Testis (tissue), 3 donors: ENCODE measurements around the gene ST6GALNAC5. TPM values are rescaled to one million over a fixed set of nuclear protein-coding genes. Genes with fewer than 3 reads are reported as not detected.
"Not testable (repeated sequence)": the region's sequence is repeated elsewhere in the genome, so short reads cannot be mapped to it uniquely, and the experiment has no call there.

Experiments used
- DNase-seq: peaks from one replicate; pipeline ENCODE4 v3.0.0-alpha.2; 2019
- H3K27ac ChIP-seq, 2 donors: fragments of 200-600 bp; sonication (generic); one replicate each; pipeline ENCODE4 v1.5.1; 2019
- H3K27me3 ChIP-seq: fragments of 200-600 bp; sonication (generic); one replicate; pipeline ENCODE4 v1.5.1; 2019
- H3K36me3 ChIP-seq: fragments of 200-600 bp; sonication (generic); one replicate; pipeline ENCODE4 v1.5.1; 2017; ENCODE audit warnings: low read depth; ENCODE audit errors: missing control alignments
- H3K4me1 ChIP-seq: fragments of 200-600 bp; sonication (generic); one replicate; pipeline ENCODE4 v1.5.1; 2019
- H3K4me3 ChIP-seq, 2 donors: fragments of 200-600 bp; sonication (generic); one replicate each; pipeline ENCODE4 v1.5.1; 2017 to 2019
- H3K9me3 ChIP-seq: fragments of 200-600 bp; sonication (generic); one replicate; pipeline ENCODE4 v1.5.1; 2017
- CTCF ChIP-seq, 3 experiments: fragments of 450-650 bp in 2 of 3; fragments of 200-600 bp in 1 of 3; sonication (generic) in 1 of 3; IDR thresholded peaks; one replicate each; pipeline ENCODE4 v1.5.1; 2016 to 2019; ENCODE audit warnings: antibody characterized with exemption in 3 of 3, mild to moderate bottlenecking in 2 of 3, moderate library complexity in 1 of 3
- POLR2A ChIP-seq: fragments of 450-650 bp; IDR thresholded peaks from one replicate; pipeline ENCODE4 v1.6.1; 2017; ENCODE audit warnings: antibody characterized with exemption, mild to moderate bottlenecking, moderate library complexity
- WGBS, 2 donors: methylation state at CpG; one replicate each; pipeline ENCODE4 v1.1.5; 2018; 5-methylcytosine and 5-hydroxymethylcytosine counted together
- intact Hi-C: fragments of 100-400 bp; cut with DNase I; formaldehyde crosslinking; loops from one replicate; pipeline ENCODE4 v1.15.1; 2023; ENCODE audit warnings: low total_unique reads
- polyA plus RNA-seq: library from polyadenylated mRNA; stranded (reverse); fragments of 350-450 nt; fragmentation: Illumina TruSeq; extraction: RNeasy Lipid Tissue Mini Kit (QIAGEN cat#74804); gene quantifications from one replicate; pipeline ENCODE4 v1.2.3, GENCODE V29; 2014; ENCODE audit warnings: low read depth, low replicate concordance; ENCODE audit not compliant: insufficient read depth
- total RNA-seq, 2 donors: library from RNA; depleted of rRNA; stranded (reverse); fragments of >200 nt; gene quantifications; one replicate each; pipeline ENCODE4 v1.2.3, GENCODE V29; 2016

ST6GALNAC5 gene
- total and polyA plus RNA-seq, 3 donors from 2014 or later: 3.1 to 26.6 (median 11.1) TPM

GRCh38 chr1:76870037-76870436 is 2.8 kb downstream of the ST6GALNAC5 start:
- 86 to 91% methylated on average over 2 of the region's 2 CpGs for WGBS, 2 donors
- H3K36me3 ChIP-seq: no peaks in the 10 kb centered on the region
- intact Hi-C loops: no loop called here
- no peak for DNase-seq
- H3K4me1 ChIP-seq: no peaks in the 10 kb centered on the region
- no peak overlapping the region for H3K4me3 ChIP-seq
- no peaks in the 10 kb centered on the region for H3K9me3 ChIP-seq
- no peak for TF ChIP-seq POLR2A
- no peak for TF ChIP-seq CTCF (IDR thresholded peaks at IDR 0.05)
- no peak overlapping the region for H3K27ac ChIP-seq
- no peaks in the 10 kb centered on the region for H3K27me3 ChIP-seq

GRCh38 chr1:76871355-76871974 is 4.2 kb downstream of the ST6GALNAC5 start:
- TF ChIP-seq POLR2A (no peak), CTCF (IDR thresholded peaks at IDR 0.05) (no peak)
- no peak for DNase-seq
- Histone ChIP-seq H3K4me3 (no peak overlapping the region), H3K36me3 (no peaks in the 10 kb centered on the region), H3K27ac (no peak overlapping the region), H3K27me3 (no peaks in the 10 kb centered on the region), H3K4me1 (no peaks in the 10 kb centered on the region), H3K9me3 (no peaks in the 10 kb centered on the region)
- WGBS, 2 donors: 87 to 96% methylated on average over 3 of the region's 3 CpGs
- intact Hi-C loops: no loop called here

GRCh38 chr1:76872944-76873343 is 5.7 kb downstream of the ST6GALNAC5 start:
- TF ChIP-seq CTCF (IDR thresholded peaks at IDR 0.05): no peak
- no peak for TF ChIP-seq POLR2A
- intact Hi-C loops: no loop called here

GRCh38 chr1:76876655-76877395 is 9.5 kb downstream of the ST6GALNAC5 start:
- H3K27me3 ChIP-seq: no peaks in the 10 kb centered on the region
- intact Hi-C loops: no loop called here
- no peak for DNase-seq

More at GRCh38 chr1:76872944-76873343, 5.7 kb downstream of the ST6GALNAC5 start:
- no peaks in the 10 kb centered on the region for H3K9me3 ChIP-seq
- H3K27me3 ChIP-seq: no peaks in the 10 kb centered on the region
- no peaks in the 10 kb centered on the region for H3K4me1 ChIP-seq
- no peak for DNase-seq
- no peaks in the 10 kb centered on the region for H3K36me3 ChIP-seq
- no peak overlapping the region for H3K4me3 ChIP-seq
- H3K27ac ChIP-seq: no peak overlapping the region

GRCh38 chr1:76879014-76879413 is 11.7 kb downstream of the ST6GALNAC5 start:
- H3K9me3 ChIP-seq, DNase-seq, intact Hi-C loops, H3K27me3 ChIP-seq, H3K4me3 ChIP-seq, H3K4me1 ChIP-seq, H3K27ac ChIP-seq, H3K36me3 ChIP-seq: not testable (repeated sequence)

More at GRCh38 chr1:76876655-76877395, 9.5 kb downstream of the ST6GALNAC5 start:
- Histone ChIP-seq H3K27ac (no peak overlapping the region), H3K4me1 (no peaks in the 10 kb centered on the region), H3K4me3 (no peak overlapping the region), H3K36me3 (no peaks in the 10 kb centered on the region), H3K9me3 (no peaks in the 10 kb centered on the region)
- TF ChIP-seq CTCF (IDR thresholded peaks at IDR 0.05) (no peak), POLR2A (no peak)
- 91 to 94% methylated on average over 7 to 8 of the region's 8 CpGs for WGBS, 2 donors
